ENCODE measurements around the gene MED15.

DNA sequence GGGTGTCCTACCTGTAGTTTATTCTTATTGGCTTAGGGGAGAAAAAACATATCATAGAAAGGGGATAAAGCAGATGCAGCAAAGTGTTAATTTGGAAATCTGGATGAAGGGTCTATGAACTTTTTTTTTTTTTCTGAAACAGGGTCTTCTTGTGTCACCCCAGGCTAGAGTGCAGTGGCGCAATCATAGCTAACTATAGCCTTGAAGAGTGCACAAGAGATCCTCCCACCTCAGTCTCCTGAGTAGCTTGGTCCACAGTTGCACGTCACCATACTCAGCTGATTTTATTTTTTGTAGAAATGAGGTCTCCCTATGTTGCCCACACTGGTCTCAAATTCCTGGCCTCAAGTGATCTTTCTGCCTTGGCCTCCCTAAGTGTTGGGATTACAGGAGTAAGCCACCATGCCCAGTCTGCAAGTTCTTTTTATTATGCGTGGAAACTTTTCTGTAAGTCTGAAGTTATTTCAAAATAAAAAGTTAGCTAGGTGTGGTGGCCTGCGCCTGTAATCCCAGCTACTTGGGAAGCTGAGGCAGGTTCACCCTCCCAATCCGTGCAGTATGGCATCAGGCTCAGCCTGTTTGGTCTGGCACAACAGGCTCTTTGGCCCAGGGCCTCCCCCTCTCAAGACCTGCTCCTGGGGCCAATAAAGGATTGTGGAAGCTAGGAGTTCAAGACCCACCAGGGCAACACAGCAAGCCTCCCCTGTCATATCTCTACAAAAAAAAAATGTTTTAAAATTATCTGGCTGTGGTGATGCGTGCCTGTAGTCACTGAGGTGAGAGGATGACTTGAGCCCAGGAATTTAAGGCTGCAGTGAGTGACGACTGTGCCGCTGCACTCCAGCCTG lies 111.9 kb downstream of the MED15 start:
- TF ChIP-seq, protein P1, sequence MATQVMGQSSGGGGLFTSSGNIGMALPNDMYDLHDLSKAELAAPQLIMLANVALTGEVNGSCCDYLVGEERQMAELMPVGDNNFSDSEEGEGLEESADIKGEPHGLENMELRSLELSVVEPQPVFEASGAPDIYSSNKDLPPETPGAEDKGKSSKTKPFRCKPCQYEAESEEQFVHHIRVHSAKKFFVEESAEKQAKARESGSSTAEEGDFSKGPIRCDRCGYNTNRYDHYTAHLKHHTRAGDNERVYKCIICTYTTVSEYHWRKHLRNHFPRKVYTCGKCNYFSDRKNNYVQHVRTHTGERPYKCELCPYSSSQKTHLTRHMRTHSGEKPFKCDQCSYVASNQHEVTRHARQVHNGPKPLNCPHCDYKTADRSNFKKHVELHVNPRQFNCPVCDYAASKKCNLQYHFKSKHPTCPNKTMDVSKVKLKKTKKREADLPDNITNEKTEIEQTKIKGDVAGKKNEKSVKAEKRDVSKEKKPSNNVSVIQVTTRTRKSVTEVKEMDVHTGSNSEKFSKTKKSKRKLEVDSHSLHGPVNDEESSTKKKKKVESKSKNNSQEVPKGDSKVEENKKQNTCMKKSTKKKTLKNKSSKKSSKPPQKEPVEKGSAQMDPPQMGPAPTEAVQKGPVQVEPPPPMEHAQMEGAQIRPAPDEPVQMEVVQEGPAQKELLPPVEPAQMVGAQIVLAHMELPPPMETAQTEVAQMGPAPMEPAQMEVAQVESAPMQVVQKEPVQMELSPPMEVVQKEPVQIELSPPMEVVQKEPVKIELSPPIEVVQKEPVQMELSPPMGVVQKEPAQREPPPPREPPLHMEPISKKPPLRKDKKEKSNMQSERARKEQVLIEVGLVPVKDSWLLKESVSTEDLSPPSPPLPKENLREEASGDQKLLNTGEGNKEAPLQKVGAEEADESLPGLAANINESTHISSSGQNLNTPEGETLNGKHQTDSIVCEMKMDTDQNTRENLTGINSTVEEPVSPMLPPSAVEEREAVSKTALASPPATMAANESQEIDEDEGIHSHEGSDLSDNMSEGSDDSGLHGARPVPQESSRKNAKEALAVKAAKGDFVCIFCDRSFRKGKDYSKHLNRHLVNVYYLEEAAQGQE (IDR thresholded peaks at IDR 0.05; ENCODE audit: unreplicated experiment), result no peak
- TF ChIP-seq NANOG (IDR thresholded peaks at IDR 0.05; ENCODE audit: borderline replicate concordance) (no peak), POLR2AphosphoS5 (IDR thresholded peaks at IDR 0.05; ENCODE audit: low read depth) (no peak), EZH2phosphoT487 (IDR thresholded peaks at IDR 0.05; ENCODE audit: unreplicated experiment) (no peak), EZH2 (IDR thresholded peaks at IDR 0.05; ENCODE audit: low read depth, unreplicated experiment) (no peak), JUNB (IDR thresholded peaks at IDR 0.05; ENCODE audit: unreplicated experiment) (no peak)
- TF ChIP-seq, protein P2, sequence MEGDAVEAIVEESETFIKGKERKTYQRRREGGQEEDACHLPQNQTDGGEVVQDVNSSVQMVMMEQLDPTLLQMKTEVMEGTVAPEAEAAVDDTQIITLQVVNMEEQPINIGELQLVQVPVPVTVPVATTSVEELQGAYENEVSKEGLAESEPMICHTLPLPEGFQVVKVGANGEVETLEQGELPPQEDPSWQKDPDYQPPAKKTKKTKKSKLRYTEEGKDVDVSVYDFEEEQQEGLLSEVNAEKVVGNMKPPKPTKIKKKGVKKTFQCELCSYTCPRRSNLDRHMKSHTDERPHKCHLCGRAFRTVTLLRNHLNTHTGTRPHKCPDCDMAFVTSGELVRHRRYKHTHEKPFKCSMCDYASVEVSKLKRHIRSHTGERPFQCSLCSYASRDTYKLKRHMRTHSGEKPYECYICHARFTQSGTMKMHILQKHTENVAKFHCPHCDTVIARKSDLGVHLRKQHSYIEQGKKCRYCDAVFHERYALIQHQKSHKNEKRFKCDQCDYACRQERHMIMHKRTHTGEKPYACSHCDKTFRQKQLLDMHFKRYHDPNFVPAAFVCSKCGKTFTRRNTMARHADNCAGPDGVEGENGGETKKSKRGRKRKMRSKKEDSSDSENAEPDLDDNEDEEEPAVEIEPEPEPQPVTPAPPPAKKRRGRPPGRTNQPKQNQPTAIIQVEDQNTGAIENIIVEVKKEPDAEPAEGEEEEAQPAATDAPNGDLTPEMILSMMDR (conservative IDR thresholded peaks at IDR 0.05; ENCODE audit: low read depth in 2 of 2), result no peak
